HG03159 (cell line): ENCODE results near the gene TCP11.
"Not testable (repeated sequence)": the region's sequence is repeated elsewhere in the genome, so short reads cannot be mapped to it uniquely, and the experiment has no call there.

ENCODE experiments used
- ATAC-seq: cut with Tn5 transposase; IDR thresholded peaks from one replicate; pipeline ENCODE4 v1.9.1; 2021; ENCODE audit warnings: mild to moderate bottlenecking, moderate library complexity; ENCODE audit not compliant: unreplicated experiment

TCP11 gene

DNA sequence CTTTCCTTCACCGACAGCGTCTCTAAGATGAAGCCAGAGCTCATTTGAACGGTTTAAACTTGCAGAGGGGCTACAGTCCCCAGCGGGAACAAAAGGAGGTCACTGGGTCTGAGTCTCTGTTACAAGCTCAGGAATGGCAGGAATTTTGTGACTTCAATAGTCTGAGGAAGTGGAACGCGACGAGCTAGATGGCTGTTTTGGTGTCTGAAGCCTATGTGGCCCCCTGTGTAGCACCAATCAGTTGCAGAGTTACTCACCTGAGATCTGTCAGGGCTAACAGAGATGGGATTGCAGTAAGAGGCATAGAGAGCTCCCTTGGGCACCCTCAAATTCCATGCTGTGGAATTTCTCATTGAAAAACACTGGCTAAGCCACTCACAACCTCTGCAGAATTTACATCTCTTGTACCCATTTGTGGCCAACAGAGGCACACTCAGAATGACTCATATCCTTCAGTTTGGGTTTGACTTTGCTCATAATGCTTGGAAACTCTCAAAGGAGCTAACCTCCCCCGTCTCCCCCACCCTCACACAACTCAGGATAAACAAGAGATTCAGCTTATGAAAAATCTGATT is 7.1 kb upstream of the TCP11 start:
- ATAC-seq: no peak

GRCh38 chr6:35147486-35147885 is 6.3 kb upstream of the TCP11 start:
- no peak for ATAC-seq

- no peak for ATAC-seq
These were observed 5.9 kb upstream of the TCP11 start for GRCh38 chr6:35147026-35147425.

- no peak for ATAC-seq
These were observed 5.3 kb upstream of the TCP11 start for GRCh38 chr6:35146453-35146852.

- no peak for ATAC-seq
These were observed 4.6 kb upstream of the TCP11 start for GRCh38 chr6:35145757-35146156.

DNA sequence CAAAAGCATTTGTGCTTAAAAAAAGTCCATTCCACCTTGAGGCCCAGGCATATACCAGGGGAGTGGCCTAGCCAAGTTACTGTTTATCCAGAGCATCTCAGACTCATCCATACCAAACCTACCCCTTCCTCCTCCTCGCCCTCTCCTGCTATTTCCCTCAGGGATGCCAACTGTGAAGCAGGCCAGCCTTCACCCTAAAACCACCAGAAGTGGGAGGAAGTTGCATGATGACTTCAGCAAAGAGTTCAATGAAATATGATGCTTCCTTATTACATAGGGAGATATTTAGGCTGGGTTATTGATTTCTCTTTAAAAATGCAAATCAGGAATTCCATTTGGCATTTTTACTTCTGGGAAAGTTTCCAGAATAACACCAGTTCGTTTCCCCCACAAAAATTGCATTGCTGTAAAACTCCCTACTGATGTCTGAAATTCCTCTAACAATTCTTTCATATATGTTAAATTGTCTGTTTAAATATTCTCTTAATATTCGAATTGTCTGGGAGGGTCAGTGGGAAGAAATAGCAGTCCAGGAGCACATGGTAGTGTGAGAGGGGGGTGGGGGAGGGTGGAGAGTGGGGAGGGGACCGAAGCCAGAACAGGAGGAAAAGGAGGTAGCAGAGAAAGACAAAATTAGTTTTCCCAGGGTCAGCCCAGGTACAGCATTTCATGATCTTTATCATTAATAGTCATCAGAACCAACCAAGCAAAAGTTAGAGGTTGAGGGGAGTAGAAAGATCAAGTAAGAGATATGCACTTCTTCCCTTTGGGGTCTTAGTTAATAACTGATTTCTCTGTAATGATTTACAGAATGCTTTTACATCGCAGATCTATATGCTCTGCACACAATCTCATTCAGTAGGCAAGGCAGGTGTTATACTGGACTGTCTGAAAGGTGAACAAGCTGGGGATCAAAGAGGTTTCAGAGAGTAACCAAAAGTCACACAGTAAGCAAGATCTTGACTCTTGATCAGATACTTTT is 1.7 kb upstream of the TCP11 start:
- ATAC-seq: no peak

DNA sequence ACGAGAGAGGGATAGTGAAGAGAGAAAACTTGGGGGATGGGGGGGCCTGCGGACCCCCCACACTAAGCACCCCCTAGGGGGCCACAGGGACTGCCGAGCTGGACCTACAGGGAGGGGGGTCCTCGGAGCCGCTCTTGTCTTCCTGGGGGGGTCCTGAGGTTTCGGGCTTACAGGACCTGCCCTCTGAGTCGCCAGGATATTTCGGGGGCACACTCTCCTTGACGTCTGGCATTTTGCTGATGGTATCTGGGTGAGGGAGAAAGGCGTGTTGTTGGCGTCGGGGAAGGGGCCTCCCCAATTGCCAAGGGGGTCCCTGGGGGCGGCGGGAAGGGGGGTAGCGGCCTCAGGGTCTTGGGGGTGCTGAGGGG is 516 bp downstream of the TCP11 start:
- ATAC-seq: no peak

- no peak for ATAC-seq
These were observed 1.1 kb downstream of the TCP11 start for GRCh38 chr6:35139924-35140638.

- ATAC-seq: no peak
These were observed 1.7 kb downstream of the TCP11 start for GRCh38 chr6:35139470-35139869.

- not testable (repeated sequence) for ATAC-seq
These were observed 2.9 kb downstream of the TCP11 start for GRCh38 chr6:35138191-35138590.

GRCh38 chr6:35136185-35136584 is 5.0 kb downstream of the TCP11 start:
- ATAC-seq: no peak

DNA sequence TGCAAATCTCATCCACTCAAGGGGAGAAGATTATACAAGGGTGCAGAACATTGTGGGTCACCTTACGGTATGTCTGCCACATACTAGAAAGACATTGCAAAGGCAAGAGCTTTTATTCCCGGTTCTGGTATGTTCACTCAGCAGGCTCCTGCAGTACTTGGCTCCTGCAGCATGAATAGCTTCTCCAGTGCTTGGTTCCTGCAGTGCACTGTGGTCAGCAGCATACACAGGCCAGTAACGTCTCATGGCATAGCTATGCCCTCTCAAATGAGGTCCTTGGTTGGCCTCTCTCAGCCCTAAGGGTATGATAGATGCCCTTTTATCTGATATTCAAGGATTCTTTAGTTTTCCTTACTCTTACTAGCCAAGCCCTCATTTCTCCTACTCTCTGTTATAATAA is 12.6 kb downstream of the TCP11 start:
- ATAC-seq: no peak

DNA sequence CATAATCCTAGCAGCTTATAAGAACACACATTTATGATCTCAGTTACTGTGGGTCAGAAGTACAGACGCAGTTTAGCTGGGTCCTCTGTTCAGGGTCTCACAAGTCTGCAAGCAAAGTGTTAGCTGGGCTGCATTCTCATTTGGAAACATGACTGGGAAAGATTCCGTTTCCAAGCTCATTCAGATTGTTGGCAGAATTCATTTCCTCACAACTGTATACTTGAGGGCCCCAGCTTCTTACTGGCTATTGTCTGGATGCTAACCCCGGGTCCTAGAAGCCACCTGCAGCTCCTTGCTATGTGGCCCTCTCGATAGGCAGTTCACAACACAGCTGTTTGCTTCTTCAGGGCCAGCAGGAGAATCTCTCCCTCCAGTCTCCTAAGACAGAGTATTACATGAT is 13.1 kb downstream of the TCP11 start:
- ATAC-seq: no peak

- ATAC-seq: no peak
These were observed 16.8 kb downstream of the TCP11 start for GRCh38 chr6:35124356-35124755.

DNA sequence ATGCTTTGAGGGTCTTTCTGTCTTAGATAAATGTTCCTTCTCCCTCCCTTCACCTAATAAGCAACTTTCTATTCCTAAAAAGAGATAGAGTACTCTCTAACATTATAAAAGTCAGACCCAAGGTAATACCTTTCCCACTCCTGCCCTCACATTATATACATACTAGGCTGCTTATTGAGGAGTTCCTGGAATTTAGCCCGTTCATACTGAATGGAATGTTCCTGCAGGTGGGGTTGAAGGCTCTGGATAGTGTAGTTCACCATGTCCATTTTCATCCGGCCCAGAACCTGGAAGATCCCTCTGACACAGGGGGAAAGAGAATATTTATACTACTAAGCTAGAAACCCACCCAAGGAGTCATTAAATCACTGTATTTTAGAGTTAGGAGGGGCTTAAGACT is 20.4 kb downstream of the TCP11 start:
- ATAC-seq: no peak

DNA sequence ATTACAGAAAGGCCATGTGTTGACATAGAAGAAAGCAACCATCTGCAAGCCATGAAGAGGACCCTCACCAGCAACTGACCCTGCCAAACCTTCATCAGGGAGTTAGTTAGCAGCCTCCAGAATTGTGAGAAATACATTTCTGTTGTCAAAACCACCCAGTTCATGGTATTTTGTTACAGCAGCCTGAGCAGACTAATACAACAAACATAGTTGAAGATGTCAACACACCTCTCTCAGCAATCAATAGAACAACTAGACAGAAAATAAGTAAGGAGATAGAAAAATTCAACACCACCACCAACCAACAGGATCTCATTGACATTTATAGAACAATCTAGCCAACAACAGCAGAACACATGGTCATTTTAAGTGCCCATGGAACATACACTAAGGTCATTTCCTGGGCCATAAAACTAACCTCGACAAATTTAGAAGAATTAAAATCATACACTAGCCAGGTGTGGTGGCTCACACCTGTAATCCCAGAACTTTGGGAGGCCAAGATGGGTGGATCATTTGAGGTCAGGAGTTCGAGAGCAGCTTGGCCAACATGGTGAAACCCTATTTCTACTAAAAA is 32.7 kb downstream of the TCP11 start:
- no peak for ATAC-seq

DNA sequence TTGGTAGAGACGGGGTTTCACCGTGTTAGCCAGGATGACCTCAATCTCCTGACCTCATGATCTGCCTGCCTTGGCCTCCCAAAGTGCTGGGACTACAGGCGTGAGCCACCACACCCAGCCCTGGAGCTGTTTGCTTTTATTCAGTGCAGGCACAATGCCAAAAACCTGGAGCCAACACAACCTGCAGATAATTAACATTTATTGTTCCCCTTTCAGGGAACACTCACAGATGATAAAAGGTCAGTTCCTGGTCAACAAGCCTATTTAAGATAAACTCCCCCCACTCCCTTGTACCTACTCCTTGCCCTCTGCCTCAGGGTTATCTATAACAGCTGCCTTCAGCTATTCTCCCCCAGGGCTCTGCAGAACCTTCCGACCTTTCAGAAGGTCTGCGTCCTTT is 33.4 kb downstream of the TCP11 start:
- ATAC-seq: not testable (repeated sequence)

- not testable (repeated sequence) for ATAC-seq
These were observed 33.9 kb downstream of the TCP11 start for GRCh38 chr6:35107208-35107607.

GRCh38 chr6:35106061-35106460 is 35.1 kb downstream of the TCP11 start:
- not testable (repeated sequence) for ATAC-seq

GRCh38 chr6:35105078-35105477 is 36.1 kb downstream of the TCP11 start:
- no peak for ATAC-seq

DNA sequence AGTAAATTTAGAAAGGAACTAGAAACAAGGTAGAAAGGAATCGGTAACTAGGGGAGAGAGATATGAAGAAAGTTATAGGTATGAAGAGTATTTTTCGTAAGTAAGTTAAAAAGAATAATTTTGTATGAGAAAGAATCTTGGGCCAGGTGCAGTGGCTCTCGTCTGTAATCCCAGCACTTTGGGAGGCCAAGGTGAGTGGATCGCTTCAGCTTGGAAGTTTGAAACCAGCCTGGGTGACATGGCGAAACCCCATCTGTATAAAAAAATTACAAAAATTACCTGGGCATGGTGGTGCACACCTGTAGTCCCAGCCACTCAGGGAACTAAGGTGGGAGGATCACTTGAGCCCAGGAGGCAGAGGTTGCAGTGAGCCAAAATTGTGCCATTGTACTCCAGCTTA is 42.0 kb downstream of the TCP11 start:
- ATAC-seq: no peak
